Karpas-422 (cell line): ENCODE results near the gene FBN1. TPM values are rescaled to one million over a fixed set of nuclear protein-coding genes. Genes with fewer than 3 reads are reported as not detected.
A peak's percentile ranks its signal among the peaks of the same experiment; 100 is the strongest.

Source experiments
- DNase-seq: peaks from one replicate; pipeline ENCODE4 v3.0.0-alpha.2; 2015
- H2AFZ ChIP-seq: fragments of 200-600 bp; sonication (generic); 2 replicates; pipeline ENCODE4 v1.6.1; 2014; ENCODE audit warnings: antibody characterized with exemption, low read length, mixed read lengths
- H3K27ac ChIP-seq: fragments of 200-600 bp; sonication (generic); 2 replicates; pipeline ENCODE4 v1.5.1; 2014; ENCODE audit warnings: mild to moderate bottlenecking, low read length, moderate library complexity
- H3K27me3 ChIP-seq: fragments of 200-600 bp; sonication (generic); 2 replicates; pipeline ENCODE4 v1.6.1; 2014; ENCODE audit warnings: low read length, mixed read lengths
- H3K36me3 ChIP-seq: fragments of 200-600 bp; sonication (generic); 2 replicates; pipeline ENCODE4 v1.6.1; 2014; ENCODE audit warnings: low read length, mixed read lengths; ENCODE audit not compliant: insufficient read depth
- H3K4me1 ChIP-seq: fragments of 200-600 bp; sonication (generic); 2 replicates; pipeline ENCODE4 v1.6.1; 2014; ENCODE audit warnings: mild to moderate bottlenecking, low read length, mixed read lengths
- H3K4me2 ChIP-seq: fragments of 200-600 bp; sonication (generic); 2 replicates; pipeline ENCODE4 v1.6.1; 2014; ENCODE audit warnings: low read length, low read depth, mild to moderate bottlenecking; ENCODE audit not compliant: poor library complexity, severe bottlenecking
- H3K4me3 ChIP-seq: fragments of 200-600 bp; sonication (generic); 2 replicates; pipeline ENCODE4 v1.5.1; 2014; ENCODE audit warnings: mild to moderate bottlenecking, antibody characterized with exemption, low read length, mixed read lengths
- H3K79me2 ChIP-seq: fragments of 200-600 bp; sonication (generic); 2 replicates; pipeline ENCODE4 v1.6.1; 2014; ENCODE audit warnings: mild to moderate bottlenecking, low read length, mixed read lengths
- H3K9ac ChIP-seq: fragments of 200-600 bp; sonication (generic); 2 replicates; pipeline ENCODE4 v1.6.0; 2014; ENCODE audit warnings: low read length
- H3K9me2 ChIP-seq: fragments of 200-600 bp; sonication (generic), shearing (Covaris generic); replicated peaks from 2 replicates; pipeline ENCODE4 v1.6.0; 2014; ENCODE audit warnings: mild to moderate bottlenecking, low read length, moderate library complexity; ENCODE audit not compliant: insufficient read depth
- H3K9me3 ChIP-seq: fragments of 300-700, 200-600 bp; sonication (generic); 2 replicates; pipeline ENCODE4 v1.6.1; 2014; ENCODE audit warnings: low read length, mixed read lengths
- H4K20me1 ChIP-seq: fragments of 200-600 bp; sonication (generic); 2 replicates; pipeline ENCODE4 v1.6.1; 2014; ENCODE audit warnings: mild to moderate bottlenecking, antibody characterized with exemption, low read length, low read depth; ENCODE audit not compliant: insufficient read depth
- total RNA-seq: library from RNA; depleted of rRNA; stranded (reverse); fragments of >200 nt; shearing (Covaris generic); gene quantifications from 2 replicates; pipeline ENCODE4 v1.2.3, GENCODE V29; 2014; ENCODE audit warnings: low replicate concordance

FBN1 gene
- total RNA-seq, 1 experiment from 2014 or later: 0.86 TPM

- H3K36me3 ChIP-seq: no peaks in the 10 kb centered on the region
- H3K9me3 ChIP-seq: no peaks in the 10 kb centered on the region
- H3K27ac ChIP-seq: no peak overlapping the region
- no peak overlapping the region for H2AFZ ChIP-seq
- no peaks in the 10 kb centered on the region for H3K9me2 ChIP-seq
- H3K4me2 ChIP-seq: no peak overlapping the region
- H3K4me1 ChIP-seq: no peaks in the 10 kb centered on the region
- H3K27me3 ChIP-seq: no peaks in the 10 kb centered on the region
- H3K9ac ChIP-seq: no peak overlapping the region
- no peak overlapping the region for H3K4me3 ChIP-seq
- H4K20me1 ChIP-seq: no peaks in the 10 kb centered on the region
- DNase-seq: no peak
- no peaks in the 10 kb centered on the region for H3K79me2 ChIP-seq
Observed at GRCh38 chr15:48644827-48645557, 517 bp downstream of the FBN1 start.

- Histone ChIP-seq H3K27ac (no peak overlapping the region), H3K9me3 (no peaks in the 10 kb centered on the region), H3K4me2 (no peak overlapping the region), H3K36me3 (no peaks in the 10 kb centered on the region), H2AFZ (no peak overlapping the region), H3K4me1 (no peaks in the 10 kb centered on the region), H3K9ac (no peak overlapping the region), H4K20me1 (no peaks in the 10 kb centered on the region), H3K9me2 (no peaks in the 10 kb centered on the region), H3K4me3 (no peak overlapping the region), H3K27me3 (no peaks in the 10 kb centered on the region), H3K79me2 (no peaks in the 10 kb centered on the region)
- DNase-seq: no peak
Observed at GRCh38 chr15:48644467-48644826, 1.1 kb downstream of the FBN1 start.

GRCh38 chr15:48643776-48644466 is 1.6 kb downstream of the FBN1 start:
- no peaks in the 10 kb centered on the region for H3K36me3 ChIP-seq
- H3K9me3 ChIP-seq: no peaks in the 10 kb centered on the region
- no peaks in the 10 kb centered on the region for H3K79me2 ChIP-seq
- H3K4me3 ChIP-seq: no peak overlapping the region
- H3K4me1 ChIP-seq: no peaks in the 10 kb centered on the region
- no peak overlapping the region for H3K9ac ChIP-seq
- no peaks in the 10 kb centered on the region for H4K20me1 ChIP-seq
- no peak for DNase-seq
- no peaks in the 10 kb centered on the region for H3K27me3 ChIP-seq
- no peak overlapping the region for H2AFZ ChIP-seq
- H3K27ac ChIP-seq: no peak overlapping the region
- H3K4me2 ChIP-seq: no peak overlapping the region
- no peaks in the 10 kb centered on the region for H3K9me2 ChIP-seq

DNA sequence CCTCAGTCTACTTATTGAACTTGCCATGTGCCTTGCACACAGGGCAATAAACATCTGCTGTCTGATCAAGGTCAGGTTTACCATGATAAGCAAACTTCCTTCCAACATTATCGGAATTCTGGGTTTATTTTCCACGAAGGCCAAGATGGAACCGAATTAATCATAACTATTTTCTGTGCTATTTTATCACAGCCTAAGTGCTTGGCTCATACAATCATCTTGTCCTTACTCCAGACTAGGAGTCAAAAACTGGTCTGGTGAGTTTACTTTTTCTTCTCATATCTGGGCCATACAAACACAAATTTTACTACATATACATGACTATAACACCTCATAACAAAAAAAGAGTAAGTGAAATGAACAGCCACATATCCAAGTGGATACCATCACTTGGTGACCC is 2.3 kb downstream of the FBN1 start:
- Histone ChIP-seq H3K4me1 (no peaks in the 10 kb centered on the region), H2AFZ (no peak overlapping the region), H3K4me3 (no peak overlapping the region), H3K9me3 (no peaks in the 10 kb centered on the region), H3K79me2 (no peaks in the 10 kb centered on the region), H4K20me1 (no peaks in the 10 kb centered on the region), H3K9me2 (no peaks in the 10 kb centered on the region), H3K9ac (no peak overlapping the region), H3K27me3 (no peaks in the 10 kb centered on the region), H3K4me2 (no peak overlapping the region), H3K27ac (no peak overlapping the region), H3K36me3 (no peaks in the 10 kb centered on the region)
- DNase-seq: no peak

- DNase-seq: no peak
- Histone ChIP-seq H3K27me3 (no peaks in the 10 kb centered on the region), H3K27ac (no peak overlapping the region), H3K4me3 (no peak overlapping the region), H3K4me1 (no peaks in the 10 kb centered on the region), H3K9ac (no peak overlapping the region), H2AFZ (no peak overlapping the region), H3K4me2 (no peak overlapping the region), H3K9me2 (no peaks in the 10 kb centered on the region), H3K79me2 (no peaks in the 10 kb centered on the region), H3K36me3 (no peaks in the 10 kb centered on the region), H4K20me1 (no peaks in the 10 kb centered on the region), H3K9me3 (no peaks in the 10 kb centered on the region)
Observed at GRCh38 chr15:48642795-48643194, 2.7 kb downstream of the FBN1 start.

DNA sequence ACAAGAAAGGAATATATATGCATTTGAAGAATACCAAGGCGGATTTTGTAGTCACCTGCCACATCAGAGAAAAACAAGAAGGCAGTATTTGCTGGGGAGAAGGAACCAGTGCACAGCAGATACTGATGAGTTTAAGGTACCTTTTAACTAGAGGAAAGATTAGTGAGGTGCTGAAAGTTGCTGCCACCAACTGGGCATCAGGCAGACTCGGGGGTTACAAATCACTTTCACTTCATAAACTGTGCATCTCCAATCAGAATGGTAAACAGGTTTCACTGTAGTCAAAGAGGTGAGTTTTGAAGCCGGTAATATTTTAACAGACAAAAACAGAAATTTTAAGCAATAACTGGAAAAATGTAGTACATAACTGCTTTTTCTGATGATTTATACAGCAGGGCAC is 4.1 kb downstream of the FBN1 start:
- DNase-seq: peak; percentile 59

DNA sequence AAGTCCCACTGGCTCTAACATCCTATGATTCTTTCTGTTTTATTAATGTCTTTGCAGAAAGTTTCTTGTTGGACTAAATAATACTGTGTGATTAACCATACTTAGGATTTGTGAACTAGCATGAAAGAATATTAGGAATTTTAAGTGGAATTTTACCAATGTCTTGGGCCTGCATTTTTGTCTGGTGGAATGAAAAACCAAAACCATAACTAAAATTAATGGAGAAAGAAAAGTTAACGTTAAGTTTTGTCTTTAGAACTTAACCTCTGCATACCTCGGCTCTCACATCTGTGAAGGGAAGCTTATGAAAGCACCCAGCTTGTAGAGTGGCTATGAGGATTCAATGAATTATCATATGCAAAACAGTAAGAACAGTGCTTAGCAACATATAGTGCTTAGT is 6.5 kb downstream of the FBN1 start:
- Histone ChIP-seq H3K27me3 (no peaks in the 10 kb centered on the region), H3K4me2 (no peak overlapping the region), H3K9me2 (no peaks in the 10 kb centered on the region), H3K36me3 (no peaks in the 10 kb centered on the region), H4K20me1 (no peaks in the 10 kb centered on the region), H3K27ac (no peak overlapping the region), H2AFZ (no peak overlapping the region), H3K9ac (no peak overlapping the region), H3K4me3 (no peak overlapping the region), H3K79me2 (no peaks in the 10 kb centered on the region), H3K9me3 (no peaks in the 10 kb centered on the region), H3K4me1 (no peaks in the 10 kb centered on the region)
- no peak for DNase-seq

More for the DNA sequence above, 4.1 kb downstream of the FBN1 start:
- Histone ChIP-seq H3K36me3 (no peaks in the 10 kb centered on the region), H3K9ac (no peak overlapping the region), H3K9me2 (no peaks in the 10 kb centered on the region), H3K27ac (no peak overlapping the region), H3K4me3 (no peak overlapping the region), H3K9me3 (no peaks in the 10 kb centered on the region), H4K20me1 (no peaks in the 10 kb centered on the region), H2AFZ (no peak overlapping the region), H3K4me2 (peak overlapping the region; percentile 13), H3K27me3 (no peaks in the 10 kb centered on the region), H3K79me2 (no peaks in the 10 kb centered on the region), H3K4me1 (no peaks in the 10 kb centered on the region)

DNA sequence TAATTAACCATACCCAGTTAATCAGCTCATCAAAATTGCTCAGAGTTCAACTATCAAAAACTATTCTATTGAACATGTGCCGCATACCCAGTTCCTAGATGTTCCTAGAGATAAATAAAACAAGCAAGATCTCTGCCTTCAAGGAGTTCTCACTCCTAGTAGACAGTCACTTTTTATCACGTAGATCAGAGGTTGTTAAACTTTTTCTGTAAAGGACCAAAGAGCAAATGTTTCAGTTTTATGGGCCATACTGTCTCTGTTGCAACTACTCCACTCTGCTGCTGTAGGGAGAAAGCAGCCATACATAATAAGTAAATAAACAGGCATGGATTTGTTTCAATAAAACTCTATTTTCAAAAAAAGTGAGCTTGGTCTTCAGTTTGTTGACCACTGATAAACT is 7.9 kb downstream of the FBN1 start:
- no peak for DNase-seq
- Histone ChIP-seq H2AFZ (no peak overlapping the region), H3K36me3 (no peaks in the 10 kb centered on the region), H3K9me2 (no peaks in the 10 kb centered on the region), H3K9me3 (no peaks in the 10 kb centered on the region), H3K4me2 (no peak overlapping the region), H3K4me1 (no peaks in the 10 kb centered on the region), H3K9ac (no peak overlapping the region), H3K27ac (no peak overlapping the region), H3K79me2 (no peaks in the 10 kb centered on the region), H4K20me1 (no peaks in the 10 kb centered on the region), H3K4me3 (no peak overlapping the region), H3K27me3 (no peaks in the 10 kb centered on the region)
